Cardiac fibroblast (primary cell): ENCODE measurements around the gene PSMA8.
"Not testable (repeated sequence)": the region's sequence is repeated elsewhere in the genome, so short reads cannot be mapped to it uniquely, and the experiment has no call there.

Experiments used
- DNase-seq, 2 donors: peaks; one replicate each; pipeline versions ENCODE4 v3.0.0 to v3.0.0-alpha.2; 2010; ENCODE audit warnings: low read depth in 2 of 2
- H3K4me3 ChIP-seq, 2 donors: replicated peaks in 1 of 2; 1 replicate in 1 of 2; 2 replicates in 1 of 2; pipeline ENCODE4 v1.5.1; 2011; ENCODE audit warnings: low read depth in 2 of 2, low read length in 2 of 2, mild to moderate bottlenecking in 2 of 2, moderate library complexity in 1 of 2
- CTCF ChIP-seq: IDR thresholded peaks from one replicate; pipeline ENCODE4 v1.5.1; 2011; ENCODE audit warnings: low read depth, mild to moderate bottlenecking, low read length, inconsistent platforms

PSMA8 gene

GRCh38 chr18:26127786-26128185 lies 5.9 kb upstream of the PSMA8 start:
- TF ChIP-seq CTCF: no peak
- no peak for DNase-seq
- H3K4me3 ChIP-seq: no peak overlapping the region

- DNase-seq, H3K4me3 ChIP-seq: not testable (repeated sequence)
Measured at GRCh38 chr18:26128192-26128591, 5.5 kb upstream of the PSMA8 start.

- TF ChIP-seq CTCF: no peak
- no peak for DNase-seq
- no peak overlapping the region for H3K4me3 ChIP-seq
Measured at GRCh38 chr18:26134107-26134506, 438 bp downstream of the PSMA8 start.

- no peak for TF ChIP-seq CTCF
- DNase-seq: no peak
- no peak overlapping the region for H3K4me3 ChIP-seq
Measured at GRCh38 chr18:26135548-26135947, 1.9 kb downstream of the PSMA8 start.

- no peak for TF ChIP-seq CTCF
- no peak overlapping the region for H3K4me3 ChIP-seq
- no peak for DNase-seq
Measured at GRCh38 chr18:26157326-26157725, 23.7 kb downstream of the PSMA8 start.

GRCh38 chr18:26159353-26159752 lies 25.7 kb downstream of the PSMA8 start:
- DNase-seq: peak; percentile 5 to 22
- no peak for TF ChIP-seq CTCF
- H3K4me3 ChIP-seq: no peak overlapping the region

GRCh38 chr18:26164571-26164970 lies 30.9 kb downstream of the PSMA8 start:
- no peak overlapping the region for H3K4me3 ChIP-seq
- TF ChIP-seq CTCF: no peak
- DNase-seq: no peak

GRCh38 chr18:26167592-26167991 lies 33.9 kb downstream of the PSMA8 start:
- H3K4me3 ChIP-seq, DNase-seq: not testable (repeated sequence)
